Ovary (tissue), 3 donors: ENCODE data around the gene UBE2S.

Experiments
- CTCF ChIP-seq, 3 donors: fragments of 450-650 bp in 2 of 3; fragments of 200-600 bp in 1 of 3; IDR thresholded peaks; one replicate each; pipeline versions ENCODE4 v1.5.1 to v1.8.0; 2016 to 2022; ENCODE audit warnings: antibody characterized with exemption in 3 of 3, mild to moderate bottlenecking in 1 of 3
- POLR2A ChIP-seq: fragments of 450-650 bp; IDR thresholded peaks from one replicate; pipeline ENCODE4 v1.6.1; 2017; ENCODE audit warnings: antibody characterized with exemption, mild to moderate bottlenecking, moderate library complexity
- donor health status: DM: no; HTN: no; CAD: no.

GRCh38 chr19:55386493-55386971 is 21.1 kb downstream of the UBE2S start:
- no peak for TF ChIP-seq CTCF (IDR thresholded peaks at IDR 0.05)
- TF ChIP-seq POLR2A = no peak
